Upper lobe of left lung (tissue), 6 donors: ENCODE results near the gene POU3F1. TPM values are rescaled to one million over a fixed set of nuclear protein-coding genes. Genes with fewer than 3 reads are reported as not detected.
A peak's percentile ranks its signal among the peaks of the same experiment; 100 is the strongest.

Experiments used
- ATAC-seq, 2 donors: fragments of 200-7000 bp; cut with Tn5 transposase; one replicate each; pipeline ENCODE4 v1.9.1; 2022; ENCODE audit warnings: mild to moderate bottlenecking in 2 of 2, moderate library complexity in 2 of 2; ENCODE audit not compliant: low FRiP score in 2 of 2
- DNase-seq, 2 donors: peaks; one replicate each; pipeline ENCODE4 v3.0.0-alpha.2; 2019 to 2020
- H3K27ac ChIP-seq, 4 donors: fragments of 200-600 bp; sonication (generic); one replicate each; pipeline ENCODE4 v1.5.1; 2016 to 2019
- H3K27me3 ChIP-seq, 4 donors: fragments of 200-600 bp; sonication (generic); one replicate each; pipeline ENCODE4 v1.5.1; 2017 to 2019
- H3K36me3 ChIP-seq, 4 donors: fragments of 200-600 bp; sonication (generic); one replicate each; pipeline ENCODE4 v1.5.1; 2016 to 2019
- H3K4me1 ChIP-seq, 4 donors: fragments of 200-600 bp; sonication (generic); one replicate each; pipeline ENCODE4 v1.5.1; 2018 to 2019
- H3K4me3 ChIP-seq, 4 donors: fragments of 200-600 bp; sonication (generic); one replicate each; pipeline ENCODE4 v1.5.1; 2017 to 2019; ENCODE audit warnings: mild to moderate bottlenecking in 2 of 4, moderate library complexity in 1 of 4
- H3K9me3 ChIP-seq, 4 donors: fragments of 200-600 bp; sonication (generic); one replicate each; pipeline ENCODE4 v1.5.1; 2018 to 2019
- CTCF ChIP-seq, 6 experiments: fragments of 450-650 bp in 4 of 6; fragments of 200-600 bp in 2 of 6; sonication (generic) in 2 of 6; IDR thresholded peaks; one replicate each; pipeline ENCODE4 v1.5.1; 2016 to 2019; ENCODE audit warnings: antibody characterized with exemption in 6 of 6
- EP300 ChIP-seq, 4 donors: sonication (generic); formaldehyde crosslinking; IDR thresholded peaks; one replicate each; pipeline ENCODE4 v1.5.1; 2017; ENCODE audit warnings: antibody characterized with exemption in 4 of 4, control low read depth in 2 of 4
- POLR2A ChIP-seq, 4 donors: fragments of 450-650 bp; IDR thresholded peaks; one replicate each; pipeline ENCODE4 v1.5.1; 2016 to 2017; ENCODE audit warnings: antibody characterized with exemption in 4 of 4, mild to moderate bottlenecking in 2 of 4
- POLR2AphosphoS5 ChIP-seq, 2 donors: sonication (generic); formaldehyde crosslinking; IDR thresholded peaks; one replicate each; pipeline ENCODE4 v1.5.1; 2017; ENCODE audit warnings: antibody characterized with exemption in 2 of 2
- WGBS, 2 donors: methylation state at CpG; one replicate each; pipeline ENCODE4 v1.1.5; 2017 to 2018; 5-methylcytosine and 5-hydroxymethylcytosine counted together
- total RNA-seq, 6 donors: library from RNA; depleted of rRNA in 4 of 6; stranded (reverse); fragments of >200 nt in 4 of 6; gene quantifications; one replicate each; pipeline versions ENCODE4 v1.1.0 to v1.2.1, GENCODE V29; 2016 to 2021
- donor health status: DM: no; HTN: no; CAD: no; lungs with moderate emphysema.
- donor health status: DM: no; HTN: yes; CAD: no; lungs with severe emphysema.

POU3F1 gene
- total RNA-seq, 6 donors from 2014 or later = 0.40 to 1.0 TPM; not detected in 4

GRCh38 chr1:38029081-38029681 lies 17.4 kb downstream of the POU3F1 start:
- H3K4me1 ChIP-seq = peaks cover 27 to 48% (median 39%) of the 10 kb centered on the region in 4 donors
- ATAC-seq (no peak), DNase-seq (no peak)
- H3K9me3 ChIP-seq = no peaks in the 10 kb centered on the region
- H3K4me3 ChIP-seq = no peak overlapping the region
- H3K27me3 ChIP-seq = no peaks in the 10 kb centered on the region
- TF ChIP-seq POLR2A (IDR thresholded peaks at IDR 0.05) (no peak), POLR2AphosphoS5 (IDR thresholded peaks at IDR 0.05) (no peak), CTCF (IDR thresholded peaks at IDR 0.05) (no peak), EP300 (IDR thresholded peaks at IDR 0.05) (no peak)
- WGBS, 2 donors = 48 to 49% methylated on average over 11 to 23 of the region's 23 CpGs
- H3K36me3 ChIP-seq = peaks cover 9 to 22% (median 16%) of the 10 kb centered on the region in 4 donors
- H3K27ac ChIP-seq = peak overlapping the region in 1 of 4 donors; percentile 43

- TF ChIP-seq EP300 (IDR thresholded peaks at IDR 0.05) (no peak), POLR2A (IDR thresholded peaks at IDR 0.05) (no peak), POLR2AphosphoS5 (IDR thresholded peaks at IDR 0.05) (no peak), CTCF (IDR thresholded peaks at IDR 0.05) (no peak)
- DNase-seq = no peak
- H3K27me3 ChIP-seq = no peaks in the 10 kb centered on the region
- no peaks in the 10 kb centered on the region for H3K9me3 ChIP-seq
- peaks cover 27 to 48% (median 39%) of the 10 kb centered on the region in 4 donors for H3K4me1 ChIP-seq
- no peak overlapping the region for H3K27ac ChIP-seq
- no peak for ATAC-seq
- 87 to 91% methylated on average over 2 of the region's 2 CpGs for WGBS, 2 donors
- no peak overlapping the region for H3K4me3 ChIP-seq
- H3K36me3 ChIP-seq = peaks cover 12 to 27% (median 21%) of the 10 kb centered on the region in 4 donors
Measured at GRCh38 chr1:38028671-38029070, 17.9 kb downstream of the POU3F1 start.

GRCh38 chr1:38028105-38028591 lies 18.4 kb downstream of the POU3F1 start:
- no peak for DNase-seq
- no peaks in the 10 kb centered on the region for H3K27me3 ChIP-seq
- H3K4me1 ChIP-seq = peaks cover 27 to 48% (median 39%) of the 10 kb centered on the region in 4 donors
- H3K36me3 ChIP-seq = peaks cover 17 to 32% (median 26%) of the 10 kb centered on the region in 4 donors
- no peak for TF ChIP-seq CTCF (IDR thresholded peaks at IDR 0.05)
- no peak for TF ChIP-seq POLR2A (IDR thresholded peaks at IDR 0.05)
- no peak for TF ChIP-seq EP300 (IDR thresholded peaks at IDR 0.05)
- no peak for TF ChIP-seq POLR2AphosphoS5 (IDR thresholded peaks at IDR 0.05)
- no peak overlapping the region for H3K4me3 ChIP-seq
- H3K27ac ChIP-seq = no peak overlapping the region
- 63 to 72% methylated on average over 3 of the region's 3 CpGs for WGBS, 2 donors
- no peaks in the 10 kb centered on the region for H3K9me3 ChIP-seq
- ATAC-seq = no peak

GRCh38 chr1:38027201-38028104 lies 19.1 kb downstream of the POU3F1 start:
- H3K4me3 ChIP-seq = no peak overlapping the region
- DNase-seq = peak in 1 of 2 donors; percentile 49

More at GRCh38 chr1:38027201-38028104, 19.1 kb downstream of the POU3F1 start:
- ATAC-seq = peak in 1 of 2 donors; percentile 38
- Histone ChIP-seq H3K9me3 (no peaks in the 10 kb centered on the region), H3K27me3 (no peaks in the 10 kb centered on the region), H3K27ac (no peak overlapping the region), H3K36me3 (peaks cover 23 to 39% (median 32%) of the 10 kb centered on the region in 4 donors), H3K4me1 (peaks cover 27 to 48% (median 39%) of the 10 kb centered on the region in 4 donors)
- 76 to 94% methylated on average over 11 to 19 of the region's 19 CpGs for WGBS, 2 donors
- TF ChIP-seq EP300 (IDR thresholded peaks at IDR 0.05) (no peak), POLR2AphosphoS5 (IDR thresholded peaks at IDR 0.05) (no peak), POLR2A (IDR thresholded peaks at IDR 0.05) (no peak), CTCF (IDR thresholded peaks at IDR 0.05) (no peak)
